OCI-LY1 (cell line): ENCODE data around the gene CCL28.

ENCODE experiments used
- H2AFZ ChIP-seq: fragments of 200-600 bp; sonication (generic), shearing (Covaris generic); 2 replicates; pipeline ENCODE4 v1.6.0; 2014; ENCODE audit warnings: antibody characterized with exemption, mild to moderate bottlenecking, low read length
- H3F3A ChIP-seq: fragments of 200-600 bp; sonication (generic), shearing (Covaris generic); 2 replicates; pipeline ENCODE4 v1.6.0; 2014; ENCODE audit warnings: mild to moderate bottlenecking, antibody characterized with exemption, low read length, moderate library complexity; ENCODE audit not compliant: insufficient read depth
- H3K27ac ChIP-seq: fragments of 200-600 bp; sonication (generic); 2 replicates; pipeline ENCODE4 v1.5.1; 2014; ENCODE audit warnings: low read length, mixed run types, mild to moderate bottlenecking, low read depth; ENCODE audit not compliant: poor library complexity, severe bottlenecking
- H3K27me3 ChIP-seq: fragments of 200-600 bp; sonication (generic); 2 replicates; pipeline ENCODE4 v1.6.0; 2014; ENCODE audit warnings: antibody characterized with exemption, mild to moderate bottlenecking, low read length, moderate library complexity; ENCODE audit not compliant: insufficient read depth
- H3K36me3 ChIP-seq: fragments of 200-600 bp; sonication (generic); 2 replicates; pipeline ENCODE4 v1.6.1; 2014; ENCODE audit warnings: mild to moderate bottlenecking, antibody characterized with exemption, low read length, moderate library complexity, mixed read lengths; ENCODE audit not compliant: insufficient read depth
- H3K4me1 ChIP-seq: fragments of 200-600 bp; sonication (generic); 2 replicates; pipeline ENCODE4 v1.5.1; 2014; ENCODE audit warnings: mild to moderate bottlenecking, low read length, moderate library complexity; ENCODE audit not compliant: insufficient read depth, severe bottlenecking
- H3K4me2 ChIP-seq: fragments of 200-600 bp; sonication (generic), shearing (Covaris generic); 2 replicates; pipeline ENCODE4 v1.6.1; 2014; ENCODE audit warnings: low read length
- H3K4me3 ChIP-seq: fragments of 200-600 bp; sonication (generic); 2 replicates; pipeline ENCODE4 v1.5.1; 2014; ENCODE audit warnings: low read length, low read depth, mild to moderate bottlenecking, mixed read lengths; ENCODE audit not compliant: poor library complexity, severe bottlenecking
- H3K79me2 ChIP-seq: fragments of 200-600 bp; shearing (Covaris generic); 2 replicates; pipeline ENCODE4 v1.6.1; 2016; ENCODE audit warnings: mixed run types, low read length, mixed read lengths; ENCODE audit not compliant: insufficient read depth
- H3K9ac ChIP-seq: fragments of 200-600 bp; sonication (generic), shearing (Covaris generic); 2 replicates; pipeline ENCODE4 v1.6.1; 2014; ENCODE audit warnings: mild to moderate bottlenecking, low read length, mixed read lengths
- H3K9me2 ChIP-seq: fragments of 200-600 bp; sonication (generic), shearing (Covaris generic); 2 replicates; pipeline ENCODE4 v1.6.1; 2014; ENCODE audit warnings: low read depth, mild to moderate bottlenecking, low read length, mixed read lengths
- H3K9me3 ChIP-seq: fragments of 200-600 bp; shearing (Covaris generic); 2 replicates; pipeline ENCODE4 v1.6.1; 2014; ENCODE audit warnings: low read length, mixed read lengths
- H4K20me1 ChIP-seq: fragments of 200-600 bp; sonication (generic), shearing (Covaris generic); 2 replicates; pipeline ENCODE4 v1.6.0; 2016; ENCODE audit warnings: mild to moderate bottlenecking, low read length; ENCODE audit not compliant: insufficient read depth
- CTCF ChIP-seq: fragments of 200-600 bp; sonication (generic), shearing (Covaris generic); IDR thresholded peaks from 2 replicates; pipeline ENCODE4 v1.5.1; 2017; ENCODE audit warnings: mild to moderate bottlenecking, antibody characterized with exemption, low read length, moderate library complexity, mixed read lengths
- EZH2 ChIP-seq: fragments of 200-600 bp; sonication (generic), shearing (Covaris generic); IDR thresholded peaks from 2 replicates; pipeline ENCODE4 v1.8.0; 2017; ENCODE audit warnings: borderline replicate concordance, mixed run types, mild to moderate bottlenecking, antibody characterized with exemption, low read length, moderate library complexity, mixed read lengths

CCL28 gene

DNA sequence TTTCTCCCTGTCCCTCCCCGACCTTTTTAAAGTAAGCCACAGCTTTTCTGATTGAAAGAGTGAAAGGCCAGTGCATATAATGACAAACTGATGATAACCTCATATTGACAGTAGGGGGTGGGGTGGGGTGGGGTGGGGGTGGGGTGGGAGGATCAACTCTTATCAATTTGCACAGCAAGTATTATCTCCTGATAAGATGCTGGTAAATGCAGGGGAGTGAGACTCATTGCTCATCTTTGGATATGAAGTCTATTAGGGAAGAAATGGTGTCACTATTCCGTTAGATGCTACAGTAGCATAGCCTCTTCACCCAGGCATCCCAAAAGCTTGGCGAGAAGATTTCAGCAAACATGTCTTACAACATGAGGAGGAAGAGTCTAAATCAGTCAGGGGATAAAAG, 60.1 kb downstream of the CCL28 start:
- no peaks in the 10 kb centered on the region for H3K4me1 ChIP-seq
- H2AFZ ChIP-seq: no peak overlapping the region
- H3K36me3 ChIP-seq: no peaks in the 10 kb centered on the region
- H3K4me2 ChIP-seq: no peak overlapping the region
- H3K9me3 ChIP-seq: no peaks in the 10 kb centered on the region
- no peak overlapping the region for H3K27ac ChIP-seq
- H3K9me2 ChIP-seq: no peaks in the 10 kb centered on the region
- no peaks in the 10 kb centered on the region for H4K20me1 ChIP-seq
- H3K79me2 ChIP-seq: no peaks in the 10 kb centered on the region
- 0 out of 2 replicates have a peak, but pooled peaks cover 4% of the 10 kb centered on the region for H3K27me3 ChIP-seq
- no peak for TF ChIP-seq CTCF
- H3F3A ChIP-seq: no peaks in the 10 kb centered on the region
- no peak overlapping the region for H3K9ac ChIP-seq
- no peak overlapping the region for H3K4me3 ChIP-seq

- H4K20me1 ChIP-seq: no peaks in the 10 kb centered on the region
- H2AFZ ChIP-seq: no peak overlapping the region
- no peaks in the 10 kb centered on the region for H3K9me2 ChIP-seq
- TF ChIP-seq CTCF (no peak), EZH2 (no peak)
- no peaks in the 10 kb centered on the region for H3F3A ChIP-seq
- no peak overlapping the region for H3K4me2 ChIP-seq
- no peak overlapping the region for H3K4me3 ChIP-seq
- H3K9ac ChIP-seq: no peak overlapping the region
- H3K79me2 ChIP-seq: no peaks in the 10 kb centered on the region
- H3K4me1 ChIP-seq: no peaks in the 10 kb centered on the region
- no peaks in the 10 kb centered on the region for H3K9me3 ChIP-seq
- H3K36me3 ChIP-seq: no peaks in the 10 kb centered on the region
- H3K27ac ChIP-seq: no peak overlapping the region
- 0 out of 2 replicates have a peak, but pooled peaks cover 4% of the 10 kb centered on the region for H3K27me3 ChIP-seq
Observed at GRCh38 chr5:43348861-43349363, 63.3 kb downstream of the CCL28 start.

DNA sequence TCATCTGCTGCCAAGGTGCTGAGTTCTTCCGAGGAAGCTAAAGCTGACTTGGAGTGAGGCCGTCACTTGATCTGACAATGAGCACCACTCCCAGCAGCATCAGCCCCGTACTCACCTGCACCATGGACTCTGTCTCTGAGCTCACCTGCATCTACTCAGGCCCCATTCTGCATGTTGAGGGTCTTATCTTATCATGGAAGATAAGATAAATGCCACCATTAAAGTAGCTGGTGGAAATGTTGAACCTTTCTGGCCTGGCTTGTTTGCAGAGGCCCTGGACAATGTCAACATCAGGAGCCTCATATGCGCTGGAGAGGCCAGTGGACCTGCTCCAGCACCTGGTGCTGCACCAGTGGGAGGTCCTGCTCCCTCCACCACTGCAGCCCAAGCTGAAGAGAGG, 64.0 kb downstream of the CCL28 start:
- 0 out of 2 replicates have a peak, but pooled peaks cover 4% of the 10 kb centered on the region for H3K27me3 ChIP-seq
- H3K9me3 ChIP-seq: no peaks in the 10 kb centered on the region
- H3K4me1 ChIP-seq: no peaks in the 10 kb centered on the region
- no peaks in the 10 kb centered on the region for H3K36me3 ChIP-seq
- no peak overlapping the region for H3K27ac ChIP-seq
- no peaks in the 10 kb centered on the region for H3F3A ChIP-seq
- no peak overlapping the region for H3K4me2 ChIP-seq
- H3K79me2 ChIP-seq: no peaks in the 10 kb centered on the region
- no peaks in the 10 kb centered on the region for H4K20me1 ChIP-seq
- TF ChIP-seq CTCF (no peak), EZH2 (no peak)
- H3K9me2 ChIP-seq: no peaks in the 10 kb centered on the region
- H3K4me3 ChIP-seq: no peak overlapping the region
- no peak overlapping the region for H3K9ac ChIP-seq
- H2AFZ ChIP-seq: no peak overlapping the region
